Measurements from ENCODE around the gene BMP15. TPM values are rescaled to one million over a fixed set of nuclear protein-coding genes. Genes with fewer than 3 reads are reported as not detected.

BMP15 gene
- total RNA-seq, 1 donor from 2014 or later, result not detected

- no peak for TF ChIP-seq CTCF (IDR thresholded peaks at IDR 0.05)
- H3K9me3 Mint-ChIP-seq (ENCODE audit: low read depth), result peaks cover 6% of the 10 kb centered on the region
- no peaks in the 10 kb centered on the region for H3K36me3 Mint-ChIP-seq (ENCODE audit: low read depth)
- DNase-seq (ENCODE audit: low spot score), result no peak
- H3K4me1 Mint-ChIP-seq (ENCODE audit: low read depth), result no peaks in the 10 kb centered on the region
- no peak overlapping the region for H3K27ac Mint-ChIP-seq (ENCODE audit: unreplicated experiment)
- peaks cover 2% of the 10 kb centered on the region for H3K27me3 Mint-ChIP-seq (ENCODE audit: low read depth)
- H3K4me3 Mint-ChIP-seq (ENCODE audit: unreplicated experiment), result no peak overlapping the region
Measured at GRCh38 chrX:50962156-50962555, 51.6 kb downstream of the BMP15 start.

- H3K36me3 Mint-ChIP-seq (ENCODE audit: low read depth), result no peaks in the 10 kb centered on the region
- no peaks in the 10 kb centered on the region for H3K4me1 Mint-ChIP-seq (ENCODE audit: low read depth)
- H3K9me3 Mint-ChIP-seq (ENCODE audit: low read depth), result peaks cover 6% of the 10 kb centered on the region
- DNase-seq (ENCODE audit: low spot score), result no peak
- no peak for TF ChIP-seq CTCF (IDR thresholded peaks at IDR 0.05)
- no peak overlapping the region for H3K4me3 Mint-ChIP-seq (ENCODE audit: unreplicated experiment)
- H3K27ac Mint-ChIP-seq (ENCODE audit: unreplicated experiment), result no peak overlapping the region
- peaks cover 2% of the 10 kb centered on the region for H3K27me3 Mint-ChIP-seq (ENCODE audit: low read depth)
Measured at GRCh38 chrX:50963842-50964241, 53.3 kb downstream of the BMP15 start.

Other genes starting within 250 kb of the BMP15 start
- 5.5 to 7.5 TPM (median 6.4 TPM) in 3 replicates for gene SHROOM4, start 96.5 kb upstream of the BMP15 start, total RNA-seq